GM21528 (cell line): ENCODE results near the gene DDX24.

Source experiments
- ATAC-seq: cut with Tn5 transposase; IDR thresholded peaks from one replicate; pipeline ENCODE4 v1.9.1; 2021; ENCODE audit warnings: mild to moderate bottlenecking, moderate library complexity; ENCODE audit not compliant: unreplicated experiment, low FRiP score

Gene DDX24

DNA sequence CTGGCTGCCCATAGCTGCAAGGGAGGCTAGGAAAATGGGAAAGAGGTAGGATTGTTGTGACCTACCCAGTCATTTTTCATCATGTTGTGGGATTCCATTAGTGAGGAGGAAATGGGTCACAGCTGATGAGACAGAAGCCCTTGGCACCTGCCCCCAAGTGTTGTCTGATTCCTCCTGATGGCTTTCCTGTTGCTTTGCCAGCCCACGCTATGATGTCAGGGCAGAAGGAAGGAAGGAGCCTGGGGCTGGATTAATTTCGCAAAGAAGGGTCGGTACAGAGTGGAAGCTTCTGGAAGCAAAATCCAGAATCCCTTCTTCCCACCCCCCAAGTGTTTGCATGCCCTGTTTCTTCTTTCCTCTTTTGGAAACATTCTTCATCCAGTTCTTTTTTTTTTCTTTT lies 46.1 kb downstream of the DDX24 start:
- ATAC-seq = no peak

DNA sequence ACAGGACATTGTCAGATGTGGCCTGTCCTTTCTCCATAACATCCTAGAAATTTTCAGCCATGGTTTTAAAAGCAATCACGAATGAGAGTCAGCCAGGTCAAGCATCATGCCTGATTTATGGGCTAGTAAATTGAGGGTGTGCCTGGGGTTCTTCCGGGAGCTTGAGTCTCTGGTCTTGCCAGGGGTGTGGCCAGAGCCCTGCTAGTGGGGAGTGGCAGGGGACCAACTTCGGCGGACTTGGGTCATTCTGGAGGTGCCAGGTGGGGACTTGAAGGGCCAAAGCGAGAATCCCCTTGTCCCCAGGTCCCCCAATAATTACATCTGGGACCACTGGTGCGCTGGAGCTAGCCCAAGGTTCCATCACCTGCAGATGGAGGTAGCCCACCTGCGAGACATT lies 49.1 kb downstream of the DDX24 start:
- no peak for ATAC-seq

DNA sequence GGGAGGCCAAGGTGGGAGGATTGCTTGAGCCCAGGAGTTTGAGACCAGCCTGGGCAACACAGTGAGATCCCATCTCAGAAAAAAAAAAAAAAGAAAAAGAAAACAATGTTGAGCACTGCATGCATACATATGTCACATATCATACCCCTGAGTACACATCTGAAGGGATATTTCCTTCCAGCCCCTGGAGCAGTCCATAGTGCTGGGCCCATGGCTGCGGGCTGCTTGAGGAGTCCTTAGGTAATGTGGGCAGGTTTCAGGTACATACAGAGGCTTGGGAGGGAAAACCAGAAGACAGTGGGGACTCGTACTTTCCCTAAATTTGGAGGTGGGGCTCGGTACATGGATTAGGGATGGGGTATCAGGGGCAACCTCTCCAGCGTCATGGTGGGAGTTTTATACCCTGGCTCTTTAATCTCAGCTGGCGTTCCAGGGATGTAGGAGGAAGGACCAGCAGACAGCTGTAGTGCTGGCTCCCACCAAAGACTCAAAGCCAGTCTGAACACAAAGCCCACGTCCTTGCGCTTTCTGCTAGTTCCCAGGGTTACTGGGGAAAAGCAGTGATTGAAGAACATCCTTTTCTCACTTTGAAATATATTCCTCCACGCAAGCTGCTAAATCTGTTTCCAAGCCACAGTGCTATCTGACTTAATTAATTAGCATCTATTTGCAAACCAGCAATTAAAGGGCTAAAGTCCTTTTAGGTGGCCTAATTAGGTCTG lies 49.7 kb downstream of the DDX24 start:
- ATAC-seq = no peak

DNA sequence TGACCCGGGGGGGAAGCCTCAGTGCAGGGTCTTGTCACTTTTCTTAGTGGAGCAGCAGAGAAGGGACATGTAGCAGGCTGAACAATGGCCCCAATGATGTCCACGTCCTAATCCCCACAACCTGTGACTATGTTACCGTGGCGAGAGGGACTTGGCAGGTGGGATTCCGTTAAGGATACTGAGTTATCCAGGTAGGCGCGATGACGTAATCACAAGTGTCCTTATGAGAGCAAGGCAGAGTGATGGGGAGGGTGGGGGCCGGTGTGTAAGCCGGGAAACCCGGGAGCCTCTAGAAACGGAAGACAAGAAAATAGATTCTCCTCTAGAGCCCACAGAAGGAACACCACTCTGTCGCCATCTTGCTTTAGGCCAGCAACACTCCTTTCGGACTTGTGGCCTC lies 50.4 kb downstream of the DDX24 start:
- ATAC-seq = no peak

DNA sequence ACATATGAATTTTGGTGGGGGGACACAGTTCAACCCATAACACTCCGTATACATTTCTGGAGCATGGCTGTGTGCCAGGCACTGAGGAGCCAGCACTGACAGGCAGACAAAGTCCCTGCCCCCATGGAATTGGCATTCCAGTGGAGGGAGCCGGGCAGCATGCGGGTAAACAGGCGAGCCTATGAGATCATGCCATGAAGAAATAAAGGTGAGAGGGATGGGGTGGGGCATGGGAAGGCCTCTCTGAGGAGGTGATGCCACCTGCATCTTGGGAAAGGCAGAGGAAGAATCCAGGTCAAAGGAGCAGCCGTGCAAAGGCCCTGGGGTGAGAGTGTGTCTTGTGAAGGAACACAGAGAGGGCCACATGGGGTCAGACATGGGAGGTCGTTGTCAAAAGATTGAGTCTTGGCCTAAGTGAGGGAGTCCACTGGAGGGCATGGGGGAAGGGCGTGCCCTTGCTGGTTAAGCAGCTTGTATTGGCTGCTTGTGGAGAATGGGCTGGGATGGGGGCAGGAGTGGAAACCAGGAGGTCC lies 51.3 kb downstream of the DDX24 start:
- no peak for ATAC-seq

- no peak for ATAC-seq
Measured at GRCh38 chr14:94029265-94029664, 51.7 kb downstream of the DDX24 start.

DNA sequence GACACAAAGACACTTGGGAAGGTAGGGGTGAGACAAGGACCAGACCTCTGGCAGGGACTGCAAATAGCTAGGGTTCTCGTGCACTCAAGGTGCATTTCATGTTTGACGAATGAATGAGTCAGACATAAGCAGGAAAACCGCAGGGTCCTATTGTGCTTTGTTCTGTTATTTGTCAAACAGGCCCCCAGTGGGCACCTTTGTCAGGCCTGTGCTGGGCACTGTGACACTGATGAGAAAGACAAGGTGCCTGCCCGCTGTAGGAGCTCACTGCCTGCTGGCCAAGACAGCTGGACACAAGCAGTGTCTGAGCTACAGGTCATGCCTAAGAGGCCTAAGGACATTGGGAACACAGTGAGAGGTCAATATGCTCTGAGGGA lies 52.6 kb downstream of the DDX24 start:
- ATAC-seq = no peak

GRCh38 chr14:94027566-94028449 lies 53.2 kb downstream of the DDX24 start:
- ATAC-seq = no peak

DNA sequence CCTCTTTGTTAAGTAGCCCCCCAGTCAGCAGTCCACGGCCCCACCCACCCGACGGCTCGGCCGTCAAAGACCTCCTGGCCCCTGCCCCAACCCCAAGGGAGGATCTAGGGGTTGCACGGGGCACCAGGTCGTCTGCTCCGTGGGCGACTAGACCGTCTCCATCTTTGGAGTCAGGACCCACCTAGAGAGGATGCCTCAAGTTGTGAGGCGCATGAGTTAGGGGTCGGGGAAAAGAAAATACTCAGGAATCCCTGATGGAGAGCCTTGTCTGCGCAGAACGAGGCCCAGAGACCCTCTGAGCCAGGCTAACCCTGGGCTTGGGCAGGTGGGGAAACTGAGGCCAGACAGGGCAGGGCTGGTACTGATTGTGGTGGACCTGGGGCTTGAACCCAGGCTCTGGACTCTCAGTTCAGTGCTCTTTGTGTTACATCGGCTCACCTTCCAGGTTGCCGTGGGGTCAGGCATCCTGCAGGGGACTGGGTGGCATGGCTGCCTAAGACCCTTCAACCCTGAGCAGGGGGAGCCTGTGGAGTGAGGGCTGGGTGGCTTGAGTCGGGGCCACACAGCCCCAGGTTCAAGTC lies 54.0 kb downstream of the DDX24 start:
- ATAC-seq = no peak

GRCh38 chr14:94026173-94026888 lies 54.7 kb downstream of the DDX24 start, which contains the start of gene OTUB2:
Gene OTUB2 (plus strand): TSS chr14:94026340. CDS start chr14:94026538, 198 bp downstream.
- ATAC-seq = peak; percentile 99

DNA sequence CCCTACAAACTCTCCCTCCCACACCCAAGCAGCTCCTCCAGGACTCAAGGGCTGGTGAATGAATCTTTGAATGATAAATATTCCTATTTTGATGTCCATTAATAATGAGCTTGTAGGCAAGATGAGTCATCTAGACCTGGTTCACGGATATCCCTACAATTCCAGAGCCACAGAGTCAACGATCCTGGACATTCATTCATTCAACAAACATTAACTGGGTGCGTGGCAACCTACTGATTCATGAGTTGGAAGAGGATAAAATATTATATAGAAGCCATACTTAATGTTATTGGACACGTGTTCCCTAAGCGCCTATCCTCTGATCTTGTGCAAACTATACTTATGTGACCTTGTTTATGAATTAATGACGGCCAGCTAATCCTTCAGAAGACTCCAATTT lies 55.3 kb downstream of the DDX24 start:
- no peak for ATAC-seq

- no peak for ATAC-seq
Measured at GRCh38 chr14:94024549-94024948, 56.5 kb downstream of the DDX24 start.

GRCh38 chr14:94022532-94023411 lies 58.2 kb downstream of the DDX24 start:
- no peak for ATAC-seq

DNA sequence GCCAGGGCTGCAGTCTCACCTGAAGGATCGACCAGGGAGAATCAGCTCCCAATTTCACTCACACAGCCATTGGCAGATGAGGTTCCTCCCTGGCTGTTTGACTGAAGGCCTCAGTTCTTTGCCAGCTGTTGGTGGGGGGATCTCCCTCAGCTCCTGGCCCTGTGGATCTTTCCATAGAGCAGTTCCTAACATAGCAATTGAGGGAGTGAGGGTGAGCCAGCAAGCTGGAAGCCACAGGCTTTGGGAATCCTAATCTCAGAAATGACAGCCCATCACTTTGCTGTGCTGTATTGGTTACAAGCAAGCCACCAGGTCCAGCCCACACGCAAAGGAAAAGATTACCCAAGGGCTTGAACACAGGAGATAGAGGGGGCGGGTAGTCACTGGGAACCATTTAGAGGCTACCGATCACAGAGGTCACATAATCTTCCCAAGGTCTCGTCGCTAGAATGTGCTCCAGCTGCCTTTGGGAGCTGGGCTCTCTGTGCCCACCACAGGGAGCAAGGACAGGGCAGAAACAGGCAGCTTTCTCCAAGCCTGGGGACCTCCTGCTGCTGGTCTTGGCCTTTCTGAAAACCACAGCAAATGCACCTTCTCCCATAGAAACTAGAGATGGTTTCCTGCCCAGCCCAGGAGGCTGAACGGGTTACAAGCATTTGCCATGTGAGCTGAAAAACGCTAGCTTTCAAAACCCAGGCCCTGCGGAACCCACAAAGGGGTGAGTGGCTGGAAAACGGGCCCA lies 59.4 kb downstream of the DDX24 start:
- ATAC-seq = no peak

DNA sequence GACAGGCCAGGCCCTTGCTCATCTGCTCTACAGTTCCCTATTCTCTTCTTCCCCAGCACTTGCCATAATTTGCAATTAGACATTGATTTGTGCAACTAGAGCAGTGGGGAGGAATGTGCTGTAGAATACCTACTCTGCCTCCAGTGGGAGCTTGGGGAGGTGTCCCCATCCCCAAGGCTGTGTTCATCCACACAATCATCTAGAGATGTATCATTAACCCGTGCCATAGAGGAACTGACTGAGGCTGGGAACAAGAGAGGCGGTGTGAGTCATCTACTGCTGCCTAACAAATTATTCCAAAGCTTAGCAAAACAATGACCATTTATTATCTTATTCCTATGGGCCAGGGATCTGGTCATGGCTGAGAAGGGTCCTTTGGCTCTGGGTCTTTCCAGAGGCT lies 60.0 kb downstream of the DDX24 start:
- ATAC-seq = no peak

DNA sequence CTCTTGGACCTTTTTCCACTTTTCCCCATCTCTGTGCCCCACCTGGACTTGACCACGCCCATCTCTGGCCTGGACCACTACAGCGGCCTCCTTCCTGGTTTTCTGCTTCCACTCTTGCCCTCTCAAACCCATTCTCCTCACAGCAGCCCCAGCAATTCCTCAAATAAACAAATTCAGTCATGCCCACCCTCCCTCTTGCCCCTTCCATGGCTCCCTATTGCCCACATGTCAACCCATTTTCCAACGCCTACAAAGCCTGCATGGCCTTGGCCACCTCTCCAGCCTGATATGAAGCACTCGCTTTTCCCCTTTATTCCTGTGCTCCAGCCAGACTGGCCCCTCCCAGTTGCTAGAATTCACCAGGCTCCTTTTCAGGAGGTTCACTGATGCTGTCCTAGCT lies 60.7 kb downstream of the DDX24 start:
- no peak for ATAC-seq

DNA sequence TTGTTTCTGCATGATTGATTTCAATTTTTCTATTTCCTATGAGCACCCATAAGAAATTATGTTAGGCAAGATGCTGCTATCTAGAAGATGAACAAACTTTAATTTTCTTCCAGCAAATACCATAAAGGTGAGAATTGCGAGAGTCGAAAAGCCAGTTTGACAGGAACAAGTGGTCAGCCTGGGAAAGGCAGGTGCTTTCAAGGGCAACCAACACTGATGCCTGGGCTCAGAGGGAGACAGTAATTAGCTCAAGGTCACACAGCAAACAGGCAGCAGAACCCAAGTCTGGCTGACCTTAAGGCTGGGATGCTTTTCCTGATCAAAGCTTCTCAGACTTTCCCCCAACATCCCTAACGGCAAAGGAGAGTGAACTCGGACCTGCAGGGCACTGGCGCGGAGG lies 61.7 kb downstream of the DDX24 start:
- no peak for ATAC-seq

GRCh38 chr14:94018308-94018707 lies 62.7 kb downstream of the DDX24 start:
- ATAC-seq = no peak

DNA sequence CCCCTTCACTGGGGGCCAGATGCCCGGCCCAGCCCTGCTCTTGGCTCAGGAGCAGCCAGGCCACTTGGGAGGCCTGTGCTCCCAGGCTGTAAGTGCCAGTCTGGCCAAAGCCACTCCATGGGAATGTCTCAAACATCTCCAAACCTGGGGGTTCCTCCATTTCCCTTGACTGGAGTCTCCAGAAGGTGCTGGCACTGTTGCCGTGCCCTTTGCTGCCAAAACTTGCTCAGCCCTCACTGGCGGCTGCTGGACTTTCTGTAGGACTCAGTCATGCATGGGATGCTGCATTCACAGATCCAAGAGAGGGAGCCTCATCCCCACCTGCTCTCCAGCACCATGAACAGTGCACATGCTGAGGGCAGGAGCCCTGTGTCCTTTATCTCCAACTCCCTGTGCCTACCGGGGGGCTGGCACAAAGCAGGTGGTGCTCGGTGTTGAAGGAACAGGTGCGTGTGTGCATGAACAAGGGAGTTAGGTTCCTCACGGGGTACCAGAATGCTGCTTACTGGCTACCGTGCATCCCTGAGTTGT lies 64.5 kb downstream of the DDX24 start:
- no peak for ATAC-seq
